GM08714 (cell line): ENCODE measurements around the gene RAPGEF4.

Experiments used
- H3K4me3 ChIP-seq: fragments of 200-500 bp; sonication (Bioruptor generic); 2 replicates; pipeline ENCODE4 v1.5.1; 2014; ENCODE audit warnings: mild to moderate bottlenecking, low read length, inconsistent platforms
- ZNF274 ChIP-seq: IDR thresholded peaks from 2 replicates; pipeline ENCODE4 v1.6.1; 2012; ENCODE audit warnings: mild to moderate bottlenecking, low read depth, low read length

RAPGEF4 gene

GRCh38 chr2:172735582-172736423 is at the start of gene RAPGEF4:
Gene RAPGEF4, plus strand, starts transcription at chr2:172735845. Its CDS starts 139 bp downstream, at chr2:172735984.
- TF ChIP-seq ZNF274: no peak
- H3K4me3 ChIP-seq: peak within 1 kb of the TSS; percentile 9; the same call in 1 of the 2 replicates

DNA sequence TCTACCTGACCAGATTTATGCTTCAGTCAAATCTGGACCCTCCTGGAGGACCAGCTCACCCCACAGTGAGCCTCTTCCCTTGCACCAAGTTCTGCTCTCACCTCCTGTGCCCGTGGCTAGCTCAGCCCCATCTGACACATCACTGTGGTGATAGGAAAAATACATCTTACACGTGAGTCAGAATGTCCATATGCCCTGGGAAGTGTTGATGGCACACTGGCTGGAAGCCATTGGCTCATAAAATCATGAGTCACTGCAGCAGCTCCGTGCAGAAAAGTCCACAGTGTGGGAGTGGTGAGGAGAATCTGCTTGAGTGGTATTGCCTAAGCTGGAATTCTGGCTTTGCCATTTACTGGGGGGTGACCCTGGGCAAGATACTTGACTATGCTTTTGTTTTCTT is 42.6 kb upstream of the RAPGEF4 start:
- no peak for TF ChIP-seq ZNF274
- no peak overlapping the region for H3K4me3 ChIP-seq

DNA sequence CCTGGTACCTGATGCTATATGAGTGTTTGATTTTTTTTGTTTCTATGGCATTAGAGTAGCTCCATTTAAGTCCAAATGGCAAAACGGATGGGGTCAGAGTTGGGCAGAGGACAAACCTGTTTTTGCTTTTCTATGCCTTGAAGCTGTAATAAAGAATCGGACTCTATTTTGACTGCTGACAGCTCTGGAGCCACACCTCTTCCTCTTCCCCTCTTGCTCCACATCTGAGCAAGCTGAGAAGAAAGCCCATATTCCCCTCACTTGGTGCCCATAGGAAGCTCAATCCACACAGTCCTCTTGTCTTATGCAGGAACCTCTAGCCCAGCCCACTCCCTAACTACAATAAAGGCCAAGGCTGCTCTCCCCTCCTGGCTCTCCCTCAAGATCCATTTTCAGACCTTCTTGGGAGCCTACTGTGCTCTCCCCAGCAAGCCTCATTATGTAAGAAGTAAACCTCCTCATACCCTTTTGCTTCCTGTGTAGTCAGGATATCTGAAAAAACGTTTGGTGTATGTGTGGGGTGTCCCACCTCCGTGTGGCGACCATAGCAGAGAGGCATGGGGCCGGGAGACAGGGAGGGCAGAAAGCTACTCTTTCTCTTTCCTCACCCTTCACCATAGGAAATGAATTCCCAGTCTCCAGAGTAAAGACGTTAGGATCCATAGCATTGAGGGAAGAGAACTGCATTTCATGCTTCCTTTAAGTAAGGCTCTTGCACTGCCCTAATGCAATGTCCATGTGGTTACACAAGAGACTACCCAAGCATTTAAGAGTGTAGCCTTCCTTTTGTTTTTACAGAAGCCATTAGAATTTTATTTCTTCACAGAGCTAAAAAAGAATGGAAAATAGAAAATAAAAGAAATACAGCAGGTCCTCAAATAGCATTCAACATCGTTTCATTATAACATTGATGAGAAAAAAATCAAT is 41.9 kb upstream of the RAPGEF4 start:
- H3K4me3 ChIP-seq: no peak overlapping the region
- TF ChIP-seq ZNF274: no peak

DNA sequence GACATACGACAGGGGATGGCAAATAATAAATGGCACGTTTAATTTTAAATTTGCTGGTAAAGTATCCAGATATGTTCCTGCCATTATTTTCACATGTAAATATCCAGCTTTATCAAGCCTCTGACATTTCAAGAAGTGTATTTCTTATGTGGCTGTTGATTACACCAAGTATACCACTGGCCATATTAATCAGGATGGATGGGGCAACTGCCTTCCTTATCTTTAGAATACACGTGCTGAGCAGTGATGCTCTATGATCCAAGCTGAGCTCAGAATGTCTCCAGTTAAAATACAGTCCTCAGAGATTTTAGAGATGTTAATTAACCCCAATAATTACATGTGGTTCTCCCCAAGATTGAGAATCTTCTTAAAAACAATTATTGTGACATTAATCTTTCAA is 38.3 kb upstream of the RAPGEF4 start:
- no peak overlapping the region for H3K4me3 ChIP-seq
- no peak for TF ChIP-seq ZNF274

DNA sequence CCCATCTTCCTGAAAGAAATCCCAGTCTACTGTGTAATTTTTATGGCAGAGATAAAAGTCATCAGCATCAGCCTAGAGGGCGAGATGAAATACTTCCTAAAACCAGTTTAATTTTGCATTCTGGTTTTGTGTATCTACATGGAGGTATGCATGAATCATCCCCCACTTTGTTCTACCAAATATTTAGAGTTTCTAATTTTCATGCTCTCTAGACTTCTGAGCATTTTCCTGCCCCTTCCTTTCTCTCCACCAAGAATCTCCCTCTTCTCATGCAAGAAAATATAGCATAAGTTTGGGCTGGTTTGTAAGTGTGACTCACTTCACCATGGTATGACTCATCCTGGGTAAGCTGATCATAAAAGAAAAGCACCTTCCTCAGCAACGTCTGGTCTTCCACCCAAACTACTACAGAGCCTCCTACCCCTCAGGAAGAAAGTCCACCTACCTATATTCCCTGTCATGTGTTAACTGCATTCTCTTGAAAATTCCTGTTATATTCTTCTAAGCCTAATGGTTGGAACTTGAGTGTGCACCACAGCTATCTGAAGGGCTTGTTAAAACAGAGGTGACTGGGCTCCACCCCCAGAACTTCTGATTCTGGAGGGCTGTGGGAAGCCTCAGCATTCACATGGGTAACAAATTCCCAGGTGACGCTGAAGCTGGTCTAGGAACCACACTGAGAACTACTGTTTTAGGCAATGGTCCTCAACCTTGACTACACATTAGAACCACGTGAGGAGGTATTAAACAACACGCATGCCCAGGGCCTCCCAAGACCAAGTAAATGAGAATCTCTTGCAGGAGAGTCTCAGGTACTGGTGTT is 37.4 kb upstream of the RAPGEF4 start:
- H3K4me3 ChIP-seq: no peak overlapping the region
- TF ChIP-seq ZNF274: no peak

GRCh38 chr2:172701250-172701649 is 34.4 kb upstream of the RAPGEF4 start:
- H3K4me3 ChIP-seq: no peak overlapping the region
- no peak for TF ChIP-seq ZNF274

- H3K4me3 ChIP-seq: no peak overlapping the region
- no peak for TF ChIP-seq ZNF274
Measured at GRCh38 chr2:172702451-172702850, 33.2 kb upstream of the RAPGEF4 start.

GRCh38 chr2:172704072-172704936 is 31.3 kb upstream of the RAPGEF4 start:
- TF ChIP-seq ZNF274: no peak
- H3K4me3 ChIP-seq: no peak overlapping the region

DNA sequence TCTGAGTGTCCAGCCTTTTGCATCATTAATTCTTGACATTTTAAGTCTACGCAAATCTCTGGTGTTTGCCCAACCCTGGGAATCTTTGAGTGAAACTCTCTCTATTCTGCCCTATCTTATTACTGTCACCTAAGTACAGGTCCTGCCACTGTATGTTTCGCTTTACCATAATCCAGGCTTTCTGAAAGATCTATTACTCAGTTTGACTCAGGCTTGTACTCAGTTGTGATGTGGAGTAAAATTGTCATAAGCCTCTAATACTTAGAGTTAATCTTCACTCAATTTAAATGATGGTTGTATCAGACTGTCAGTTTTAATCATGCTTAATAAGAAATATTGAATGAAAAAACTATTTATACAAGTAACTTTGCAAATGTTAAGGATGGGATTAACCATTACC is 30.3 kb upstream of the RAPGEF4 start:
- no peak overlapping the region for H3K4me3 ChIP-seq
- no peak for TF ChIP-seq ZNF274

DNA sequence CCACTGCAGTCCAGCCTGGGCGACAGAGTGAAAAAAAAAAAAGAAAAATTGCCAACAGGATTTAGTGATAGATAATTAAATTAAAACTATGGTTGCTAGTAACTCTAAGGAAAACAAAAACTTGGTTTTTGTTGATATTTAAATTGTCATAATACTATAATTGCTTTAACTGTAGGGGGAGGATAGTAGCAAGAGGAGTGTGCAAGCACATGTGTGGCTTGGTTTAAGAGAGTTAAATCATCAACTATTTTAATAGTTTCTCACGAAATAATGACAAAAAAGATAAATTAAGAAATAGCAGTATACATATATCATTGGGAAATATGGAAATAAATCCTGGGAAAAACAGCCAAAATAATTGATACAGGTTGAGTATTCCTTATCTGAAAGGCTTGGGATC is 27.4 kb upstream of the RAPGEF4 start:
- no peak overlapping the region for H3K4me3 ChIP-seq
- no peak for TF ChIP-seq ZNF274

DNA sequence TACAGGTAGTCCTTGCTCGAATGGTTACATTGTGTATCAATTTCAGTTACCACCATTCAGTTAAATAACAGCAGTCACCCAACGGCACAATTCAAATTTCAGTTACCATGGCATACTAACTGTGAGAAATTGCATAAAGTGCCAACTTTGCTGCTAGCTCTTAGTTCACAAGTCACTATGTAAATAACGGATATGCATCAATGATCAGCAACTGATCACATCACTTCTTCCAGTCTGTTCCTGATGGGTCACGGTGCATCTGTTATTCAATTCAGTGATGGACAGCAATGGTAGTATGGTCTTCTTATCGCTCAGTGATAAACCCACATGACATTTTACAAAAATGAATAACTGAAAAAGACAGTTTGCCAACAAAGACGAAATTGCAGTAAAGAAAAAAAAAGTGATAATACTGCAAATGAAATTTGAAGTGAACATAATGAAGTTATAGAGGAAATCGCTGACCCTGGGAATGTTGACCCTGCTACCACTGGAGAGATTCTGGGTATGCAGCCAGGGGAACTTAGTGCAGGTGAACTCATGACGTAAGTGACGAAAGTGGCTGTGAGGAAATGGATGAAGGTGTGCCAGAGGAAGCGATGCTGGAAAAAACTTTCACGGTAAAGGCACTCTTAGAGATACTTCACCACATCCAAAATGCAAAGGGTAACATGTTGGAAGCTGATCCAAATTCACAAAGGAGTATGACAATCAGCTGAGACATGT is 25.9 kb upstream of the RAPGEF4 start:
- no peak overlapping the region for H3K4me3 ChIP-seq
- TF ChIP-seq ZNF274: no peak

DNA sequence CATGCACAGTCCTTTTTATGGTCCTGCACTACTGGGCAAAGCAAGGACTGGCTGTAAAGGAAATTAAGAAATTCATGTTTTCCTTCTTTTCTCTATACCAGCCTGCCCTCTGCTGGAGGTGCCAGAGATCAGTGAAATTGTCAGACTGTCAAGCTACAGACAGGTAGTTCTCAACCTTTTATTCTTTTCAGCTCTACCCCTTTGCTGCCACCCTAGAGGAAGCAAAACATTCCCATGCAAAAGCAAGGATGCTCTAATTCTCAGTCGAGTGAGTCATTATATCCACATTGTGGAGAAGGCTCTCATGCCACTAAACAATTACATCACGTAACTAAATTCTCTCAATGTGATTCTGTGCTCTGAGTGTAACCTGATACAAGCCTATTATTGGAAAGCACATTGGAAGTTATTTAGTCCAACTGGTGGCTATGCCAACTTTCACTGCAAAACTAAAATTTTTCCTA is 25.0 kb upstream of the RAPGEF4 start:
- TF ChIP-seq ZNF274: no peak

More for the DNA sequence above, 25.0 kb upstream of the RAPGEF4 start:
- no peak overlapping the region for H3K4me3 ChIP-seq
